HUES64 (cell line): Measurements from ENCODE around the gene COA4.
A peak's percentile ranks its signal among the peaks of the same experiment; 100 is the strongest.

Source experiments
- H3K27ac ChIP-seq: 2 replicates; pipeline ENCODE4 v1.7.0; 2013; ENCODE audit warnings: low read depth, low read length, inconsistent platforms
- H3K27me3 ChIP-seq: 2 replicates; pipeline ENCODE4 v1.6.1; 2013; ENCODE audit warnings: mild to moderate bottlenecking, low read length; ENCODE audit not compliant: insufficient read depth
- H3K36me3 ChIP-seq: 2 replicates; pipeline ENCODE4 v1.6.1; 2013; ENCODE audit warnings: mild to moderate bottlenecking, low read length; ENCODE audit not compliant: insufficient read depth
- H3K4me1 ChIP-seq: 2 replicates; pipeline ENCODE4 v1.6.1; 2013; ENCODE audit warnings: mild to moderate bottlenecking, low read length, moderate library complexity; ENCODE audit not compliant: insufficient read depth
- H3K4me3 ChIP-seq: 2 replicates; pipeline ENCODE4 v1.5.1; 2013; ENCODE audit warnings: mild to moderate bottlenecking, low read length, moderate library complexity
- H3K9ac ChIP-seq: 2 replicates; pipeline ENCODE4 v1.6.1; 2013; ENCODE audit warnings: mild to moderate bottlenecking, low read depth, low read length
- H3K9me3 ChIP-seq: 2 replicates; pipeline ENCODE4 v1.6.1; 2013; ENCODE audit warnings: low read depth, low read length; ENCODE audit not compliant: insufficient read depth
- WGBS: fragments of 150-250, 120-280 bp; methylation state at CpG from one replicate; pipeline ENCODE4 v1.1.7; 2013; ENCODE audit warnings: missing lambda C conversion rate; 5-methylcytosine and 5-hydroxymethylcytosine counted together

The COA4 gene

DNA sequence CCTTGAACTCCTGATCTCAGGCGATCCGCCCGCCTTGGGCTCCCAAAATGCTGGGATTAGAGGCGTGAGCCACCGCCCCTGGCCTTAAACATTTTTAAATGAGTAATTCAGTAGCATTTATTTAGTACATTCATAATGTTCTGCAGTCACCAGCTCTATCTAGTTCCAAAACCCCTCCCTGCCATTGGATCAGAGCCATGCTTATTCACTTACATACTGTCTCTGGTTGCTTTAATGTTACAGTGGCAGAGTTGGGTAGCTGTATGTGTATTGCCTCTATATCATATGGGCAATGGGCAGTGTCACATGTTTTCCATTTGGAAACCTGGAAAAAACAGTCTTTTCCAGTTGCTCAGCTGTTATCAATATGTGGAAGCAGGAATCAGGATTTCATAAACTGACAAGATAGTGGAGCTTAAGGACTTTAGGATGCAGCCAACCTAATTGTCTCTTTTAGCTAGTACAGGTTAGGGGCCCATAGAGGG, 10.5 kb downstream of the COA4 start:
- peaks cover 5% of the 10 kb centered on the region for H3K4me1 ChIP-seq
- H3K36me3 ChIP-seq = peaks cover 37% of the 10 kb centered on the region
- no peak overlapping the region for H3K9ac ChIP-seq
- no peak overlapping the region for H3K4me3 ChIP-seq
- H3K9me3 ChIP-seq = no peaks in the 10 kb centered on the region
- WGBS = 94% methylated on average over 4 of the region's 5 CpGs
- no peaks in the 10 kb centered on the region for H3K27me3 ChIP-seq
- no peak overlapping the region for H3K27ac ChIP-seq

- Histone ChIP-seq H3K27me3 (no peaks in the 10 kb centered on the region), H3K36me3 (peaks cover 29% of the 10 kb centered on the region)
These were observed 13.7 kb downstream of the COA4 start for GRCh38 chr11:73862986-73863385.

GRCh38 chr11:73860202-73860601, 16.4 kb downstream of the COA4 start:
- Histone ChIP-seq H3K36me3 (peaks cover 29% of the 10 kb centered on the region), H3K4me3 (no peak overlapping the region), H3K27me3 (no peaks in the 10 kb centered on the region), H3K9ac (no peak overlapping the region), H3K27ac (no peak overlapping the region), H3K4me1 (peaks cover 10% of the 10 kb centered on the region), H3K9me3 (no peaks in the 10 kb centered on the region)
- WGBS = 80% methylated on average over 2 of the region's 2 CpGs

More at GRCh38 chr11:73862986-73863385, 13.7 kb downstream of the COA4 start:
- no peak overlapping the region for H3K9ac ChIP-seq
- WGBS = 95% methylated on average over 4 of the region's 4 CpGs
- no peaks in the 10 kb centered on the region for H3K9me3 ChIP-seq
- no peak overlapping the region for H3K27ac ChIP-seq
- no peaks in the 10 kb centered on the region; the same call in 1 of the 2 replicates for H3K4me1 ChIP-seq
- H3K4me3 ChIP-seq = no peak overlapping the region

DNA sequence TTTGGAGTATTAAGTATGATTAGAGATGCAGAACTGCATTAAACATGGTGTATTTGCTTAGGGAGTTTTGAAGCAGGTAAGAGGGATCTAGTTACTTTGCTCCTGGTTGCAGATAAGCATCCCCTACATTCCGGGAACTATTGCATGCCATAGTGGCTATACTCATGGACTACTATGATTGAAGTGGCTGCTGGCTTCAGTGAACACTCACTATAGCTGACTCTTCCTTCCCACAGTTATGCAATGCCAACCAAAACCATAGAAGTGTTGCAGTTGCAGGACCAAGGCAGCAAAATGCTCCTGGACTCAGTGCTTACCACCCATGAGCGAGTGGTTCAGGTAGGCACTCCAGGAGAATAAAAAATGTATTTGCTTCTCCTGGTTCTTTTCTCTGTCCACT, 17.0 kb downstream of the COA4 start:
- peaks cover 10% of the 10 kb centered on the region for H3K4me1 ChIP-seq
- H3K4me3 ChIP-seq = no peak overlapping the region
- H3K36me3 ChIP-seq = peaks cover 29% of the 10 kb centered on the region
- no peak overlapping the region for H3K27ac ChIP-seq
- H3K27me3 ChIP-seq = no peaks in the 10 kb centered on the region
- no peak overlapping the region for H3K9ac ChIP-seq
- whole genome bisulfite sequencing = 90% methylated on average over 2 of the region's 2 CpGs
- no peaks in the 10 kb centered on the region for H3K9me3 ChIP-seq

DNA sequence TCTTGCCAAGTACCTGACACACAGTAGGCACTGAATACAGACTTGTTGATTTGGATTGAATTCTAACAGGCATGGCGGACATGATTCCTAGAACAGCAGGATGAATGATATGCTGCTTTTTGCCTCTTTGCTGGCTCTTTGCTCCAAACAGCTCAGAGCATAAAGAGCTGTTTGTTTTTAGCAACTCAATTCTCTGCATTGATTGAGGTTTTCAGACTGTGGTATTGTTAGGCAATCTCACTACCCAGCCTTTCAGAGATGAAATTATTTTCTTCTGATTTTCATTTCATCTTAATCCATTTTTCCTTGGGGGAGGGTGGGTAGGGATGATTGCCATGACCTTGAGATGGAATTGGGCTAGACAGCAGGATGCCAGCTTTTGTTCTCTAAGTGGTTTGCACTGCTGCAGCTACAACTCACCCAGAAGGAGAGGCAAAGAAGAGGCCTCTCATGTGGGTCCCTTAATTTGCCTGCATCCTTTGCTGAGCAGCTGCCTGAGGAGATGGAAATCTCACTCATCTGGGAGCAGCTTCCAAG, 20.5 kb downstream of the COA4 start:
- H3K4me1 ChIP-seq = peaks cover 10% of the 10 kb centered on the region
- peaks cover 10% of the 10 kb centered on the region; the same call in 1 of the 2 replicates for H3K36me3 ChIP-seq
- no peaks in the 10 kb centered on the region for H3K9me3 ChIP-seq
- H3K27me3 ChIP-seq = no peaks in the 10 kb centered on the region
- 100% methylated on average over 1 of the region's 1 CpG for WGBS
- H3K27ac ChIP-seq = peak overlapping the region; percentile 46; the same call in 1 of the 2 replicates
- H3K9ac ChIP-seq = no peak overlapping the region
- no peak overlapping the region for H3K4me3 ChIP-seq

DNA sequence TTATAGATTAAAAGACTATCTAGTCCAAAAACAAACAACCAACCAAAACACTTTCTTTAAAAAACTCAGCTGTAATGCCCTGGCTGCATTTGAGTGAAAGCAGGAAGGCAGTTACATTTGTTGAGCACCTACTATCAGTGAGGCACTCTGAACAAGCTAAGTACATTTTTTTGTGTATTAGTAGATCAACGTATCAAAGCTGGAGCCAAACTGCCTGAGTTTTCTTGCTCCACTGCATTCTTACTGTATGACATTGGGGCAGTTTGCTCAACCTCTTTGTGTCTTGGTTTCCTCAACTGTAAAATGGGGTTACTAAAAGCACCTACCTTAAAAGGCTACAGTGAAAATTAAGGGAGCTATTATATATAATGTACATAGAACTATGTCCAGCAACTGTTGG, 22.0 kb downstream of the COA4 start:
- no peak overlapping the region for H3K4me3 ChIP-seq
- WGBS = 90% methylated on average over 1 of the region's 1 CpG
- no peak overlapping the region for H3K27ac ChIP-seq
- H3K4me1 ChIP-seq = peaks cover 10% of the 10 kb centered on the region
- H3K9me3 ChIP-seq = no peaks in the 10 kb centered on the region
- H3K36me3 ChIP-seq = no peaks in the 10 kb centered on the region
- H3K9ac ChIP-seq = no peak overlapping the region
- H3K27me3 ChIP-seq = no peaks in the 10 kb centered on the region

DNA sequence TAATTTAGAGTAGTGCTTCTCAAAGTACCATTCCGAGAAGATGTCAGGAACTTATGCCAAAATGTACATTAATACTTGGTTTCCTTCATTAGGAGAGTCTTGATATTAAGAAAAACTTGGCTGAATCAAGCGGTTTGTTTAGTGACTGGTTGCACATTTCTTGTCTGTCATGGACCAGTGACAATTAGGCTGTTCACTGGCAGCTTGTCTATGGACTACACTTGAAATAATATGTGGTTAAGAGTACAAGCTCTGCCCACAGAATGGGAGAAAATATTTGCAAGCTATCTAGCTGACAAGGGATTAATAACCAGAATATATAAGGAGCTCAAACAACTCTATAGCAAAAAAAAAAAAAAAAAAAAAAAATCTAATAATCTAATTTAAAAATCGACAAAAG, 24.6 kb downstream of the COA4 start:
- Histone ChIP-seq H3K9me3 (no peaks in the 10 kb centered on the region), H3K9ac (no peak overlapping the region), H3K36me3 (no peaks in the 10 kb centered on the region), H3K4me1 (peaks cover 10% of the 10 kb centered on the region), H3K27ac (no peak overlapping the region), H3K4me3 (no peak overlapping the region), H3K27me3 (no peaks in the 10 kb centered on the region)
- WGBS = 95% methylated on average over 3 of the region's 3 CpGs

- H3K9ac ChIP-seq = no peak overlapping the region
- no peak overlapping the region for H3K4me3 ChIP-seq
- no peak overlapping the region for H3K27ac ChIP-seq
- 100% methylated on average over 1 of the region's 3 CpGs for WGBS
- no peaks in the 10 kb centered on the region for H3K9me3 ChIP-seq
- no peaks in the 10 kb centered on the region for H3K36me3 ChIP-seq
- H3K4me1 ChIP-seq = peaks cover 5% of the 10 kb centered on the region; the same call in 1 of the 2 replicates
- no peaks in the 10 kb centered on the region for H3K27me3 ChIP-seq
These were observed 25.4 kb downstream of the COA4 start for GRCh38 chr11:73851046-73851764.

DNA sequence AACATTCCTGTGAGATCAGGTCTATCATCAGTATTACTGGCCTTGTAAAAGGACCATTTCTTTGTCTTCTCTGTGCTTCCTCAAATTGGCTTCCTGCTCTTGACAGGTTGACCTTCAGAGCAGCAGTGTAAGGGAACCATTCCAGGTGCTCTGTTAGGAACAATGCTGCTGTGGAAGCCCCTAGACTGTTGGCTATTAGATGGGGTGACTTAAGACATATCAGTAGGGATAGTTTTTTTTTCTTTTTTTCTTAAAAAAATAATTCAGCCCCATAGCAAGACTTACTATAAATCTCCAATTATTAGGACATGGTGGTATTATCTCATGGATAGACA, 37.6 kb downstream of the COA4 start:
- Histone ChIP-seq H3K36me3 (peaks cover 7% of the 10 kb centered on the region; the same call in 1 of the 2 replicates), H3K27me3 (no peaks in the 10 kb centered on the region), H3K9ac (no peak overlapping the region), H3K9me3 (no peaks in the 10 kb centered on the region), H3K4me1 (0 out of 2 replicates have a peak, but pooled peaks cover 7% of the 10 kb centered on the region), H3K4me3 (no peak overlapping the region), H3K27ac (no peak overlapping the region)

GRCh38 chr11:73838443-73839122, 38.1 kb downstream of the COA4 start:
- no peak overlapping the region for H3K4me3 ChIP-seq
- WGBS = 64% methylated on average over 3 of the region's 3 CpGs
- H3K27me3 ChIP-seq = no peaks in the 10 kb centered on the region
- H3K9me3 ChIP-seq = no peaks in the 10 kb centered on the region
- H3K27ac ChIP-seq = peak overlapping the region; percentile 2; the same call in 1 of the 2 replicates
- no peak overlapping the region; the same call in 1 of the 2 replicates for H3K9ac ChIP-seq
- H3K4me1 ChIP-seq = 0 out of 2 replicates have a peak, but pooled peaks cover 7% of the 10 kb centered on the region
- H3K36me3 ChIP-seq = peaks cover 10% of the 10 kb centered on the region; the same call in 1 of the 2 replicates

DNA sequence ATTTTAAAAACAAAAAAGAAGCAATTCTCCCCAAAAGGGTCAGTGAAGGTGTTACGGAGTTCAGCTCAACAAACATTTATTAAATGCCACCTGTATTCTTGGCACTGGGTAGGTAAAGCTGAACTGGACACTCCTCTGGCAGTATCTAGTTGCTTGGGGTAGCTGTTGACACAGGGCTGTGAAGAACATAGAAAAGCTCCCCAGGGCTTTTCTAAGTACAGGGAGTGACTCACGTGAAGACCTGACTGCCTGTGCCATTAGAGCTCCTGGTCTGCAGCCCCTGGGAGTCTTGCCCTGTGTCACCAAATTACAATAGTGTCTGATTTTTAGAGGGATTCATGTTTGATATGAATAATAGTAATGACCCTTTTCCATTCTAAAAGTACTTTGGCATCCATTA, 43.6 kb downstream of the COA4 start:
- 88% methylated on average over 2 of the region's 2 CpGs for WGBS
- Histone ChIP-seq H3K27ac (no peak overlapping the region), H3K9me3 (no peaks in the 10 kb centered on the region), H3K4me3 (no peak overlapping the region), H3K36me3 (peaks cover 10% of the 10 kb centered on the region; the same call in 1 of the 2 replicates), H3K9ac (no peak overlapping the region), H3K4me1 (no peaks in the 10 kb centered on the region), H3K27me3 (no peaks in the 10 kb centered on the region)
